IMR-90 (cell line): ENCODE data around the gene SMIM7. TPM values are rescaled to one million over a fixed set of nuclear protein-coding genes. Genes with fewer than 3 reads are reported as not detected.

ENCODE experiments used
- ATAC-seq: fragments of 200-7000 bp; cut with Tn5 transposase; 2 replicates; pipeline ENCODE4 v1.9.1; 2020; ENCODE audit warnings: low read depth, mild to moderate bottlenecking, moderate library complexity
- BruUV-seq: library from RNA; stranded (reverse); fragments of 400-500 nt; replicated peaks from 2 replicates; lab custom pipeline; 2021; lab: Mats Ljungman, UMichigan
- CTCF ChIA-PET: fragments of 300-600 bp; formaldehyde crosslinking; extraction: SDS; loops from one replicate; lab custom pipeline; 2021; ENCODE audit warnings: antibody characterized with exemption; lab: Yijun Ruan, JAX
- POLR2A ChIA-PET: fragments of 300-600 bp; sonication (Branson Sonifier 250); formaldehyde crosslinking; loops from one replicate; lab custom pipeline; 2022; ENCODE audit warnings: antibody characterized with exemption; ENCODE audit not compliant: unreplicated experiment; lab: Charles Lee
- DNase-seq: peaks from one replicate; pipeline ENCODE4 v3.0.0; 2013
- H2AFZ ChIP-seq: replicated peaks from 2 replicates; pipeline ENCODE3; 2013; ENCODE audit warnings: low read length, mild to moderate bottlenecking; ENCODE audit not compliant: poor library complexity
- H2AK5ac ChIP-seq: 2 replicates; pipeline ENCODE4 v1.6.1; 2013; ENCODE audit warnings: low read depth, low read length, inconsistent platforms
- H2AK9ac ChIP-seq: replicated peaks from 2 replicates; pipeline ENCODE3; 2013; ENCODE audit warnings: mild to moderate bottlenecking, low read depth, low read length, moderate library complexity; ENCODE audit not compliant: poor library complexity
- H2BK120ac ChIP-seq: 2 replicates; pipeline ENCODE4 v1.6.1; 2013; ENCODE audit warnings: low read depth, low read length, inconsistent platforms
- H2BK15ac ChIP-seq: 3 replicates; pipeline ENCODE4 v1.6.1; 2013; ENCODE audit warnings: low read depth, low read length, inconsistent platforms
- H2BK20ac ChIP-seq: 2 replicates; pipeline ENCODE4 v1.6.1; 2013; ENCODE audit warnings: low read depth, mild to moderate bottlenecking, inconsistent platforms, low read length, moderate library complexity
- H2BK5ac ChIP-seq: 2 replicates; pipeline ENCODE4 v1.6.1; 2013; ENCODE audit warnings: mild to moderate bottlenecking, low read depth, low read length, inconsistent platforms; ENCODE audit not compliant: poor library complexity, severe bottlenecking
- H3K14ac ChIP-seq: replicated peaks from 2 replicates; pipeline ENCODE4 v1.6.1; 2013; ENCODE audit warnings: low read depth, low read length, inconsistent platforms
- H3K18ac ChIP-seq: 2 replicates; pipeline ENCODE4 v1.6.1; 2013; ENCODE audit warnings: low read depth, low read length, control low read depth
- H3K23ac ChIP-seq: 2 replicates; pipeline ENCODE4 v1.6.1; 2013; ENCODE audit warnings: low read depth, low read length, inconsistent platforms
- H3K27ac ChIP-seq: 2 replicates; pipeline ENCODE4 v1.5.1; 2013; ENCODE audit warnings: mild to moderate bottlenecking, control low read depth, low read length; ENCODE audit not compliant: insufficient read depth
- H3K27me3 ChIP-seq: 2 replicates; pipeline ENCODE4 v1.6.1; 2013; ENCODE audit warnings: low read length; ENCODE audit not compliant: control insufficient read depth, insufficient read depth
- H3K36me3 ChIP-seq: 2 replicates; pipeline ENCODE4 v1.6.1; 2013; ENCODE audit warnings: low read length, mixed read lengths; ENCODE audit not compliant: control insufficient read depth, insufficient read depth
- H3K4ac ChIP-seq: 2 replicates; pipeline ENCODE4 v1.6.1; 2013; ENCODE audit warnings: low read depth, low read length, inconsistent platforms
- H3K4me1 ChIP-seq: 2 replicates; pipeline ENCODE4 v1.6.1; 2013; ENCODE audit warnings: low read length, mixed read lengths; ENCODE audit not compliant: control insufficient read depth, insufficient read depth
- H3K4me2 ChIP-seq: 2 replicates; pipeline ENCODE4 v1.6.1; 2013; ENCODE audit warnings: low read depth, mild to moderate bottlenecking, control low read depth, low read length, moderate library complexity
- H3K4me3 ChIP-seq: 2 replicates; pipeline ENCODE4 v1.5.1; 2013; ENCODE audit warnings: low read depth, mild to moderate bottlenecking, control low read depth, low read length, moderate library complexity; ENCODE audit not compliant: insufficient read depth
- H3K56ac ChIP-seq: 2 replicates; pipeline ENCODE4 v1.6.1; 2013; ENCODE audit warnings: low read length, inconsistent platforms; ENCODE audit not compliant: insufficient read depth; ENCODE audit errors: extremely low read depth
- H3K79me1 ChIP-seq, 2 experiments: 2 replicates each; pipeline ENCODE4 v1.6.1; 2013; ENCODE audit warnings: low read length in 2 of 2, inconsistent platforms in 1 of 2, low read depth in 1 of 2
- H3K9ac ChIP-seq: 2 replicates; pipeline ENCODE4 v1.6.1; 2013; ENCODE audit warnings: low read depth, low read length, control low read depth
- H3K9me1 ChIP-seq: 2 replicates; pipeline ENCODE4 v1.6.1; 2013; ENCODE audit warnings: low read length, inconsistent platforms; ENCODE audit not compliant: insufficient read depth
- H3K9me3 ChIP-seq: 2 replicates; pipeline ENCODE4 v1.6.1; 2013; ENCODE audit warnings: low read length; ENCODE audit not compliant: control insufficient read depth, insufficient read depth
- H4K20me1 ChIP-seq: 2 replicates; pipeline ENCODE4 v1.6.1; 2013; ENCODE audit warnings: low read length, inconsistent platforms; ENCODE audit not compliant: insufficient read depth
- H4K5ac ChIP-seq: 2 replicates; pipeline ENCODE4 v1.6.1; 2013; ENCODE audit warnings: mild to moderate bottlenecking, low read depth, low read length, control low read depth
- H4K8ac ChIP-seq, 2 experiments: 2 replicates each; pipeline ENCODE4 v1.6.1; 2013; ENCODE audit warnings: low read depth in 2 of 2, low read length in 2 of 2, control low read depth in 1 of 2, inconsistent platforms in 1 of 2
- H4K91ac ChIP-seq: 2 replicates; pipeline ENCODE4 v1.6.1; 2013; ENCODE audit warnings: low read depth, low read length, inconsistent platforms; ENCODE audit not compliant: insufficient read depth
- BHLHE40 ChIP-seq: fragments of 150-350 bp; IDR thresholded peaks from 2 replicates; pipeline ENCODE4 v1.6.1; 2016; ENCODE audit warnings: mild to moderate bottlenecking, low read depth, low read length
- CEBPB ChIP-seq: IDR thresholded peaks from 2 replicates; pipeline ENCODE4 v1.6.1; 2012; ENCODE audit warnings: low read depth, low read length, improper control_type of control experiment
- CHD1 ChIP-seq: IDR thresholded peaks from 2 replicates; pipeline ENCODE4 v1.6.1; 2012; ENCODE audit warnings: low read depth, low read length, improper control_type of control experiment
- CTCF ChIP-seq: conservative IDR thresholded peaks from 2 replicates; pipeline ENCODE4 v1.5.1; 2012; ENCODE audit warnings: mild to moderate bottlenecking, low read depth, low read length, improper control_type of control experiment
- ELK1 ChIP-seq: fragments of 150-350 bp; IDR thresholded peaks from 2 replicates; pipeline ENCODE4 v1.6.1; 2016; ENCODE audit warnings: low read depth, mild to moderate bottlenecking, low read length, moderate library complexity, borderline replicate concordance
- FOS ChIP-seq: fragments of 150-350 bp; IDR thresholded peaks from 2 replicates; pipeline ENCODE4 v1.6.1; 2016; ENCODE audit warnings: low read depth, low read length
- MAFK ChIP-seq: IDR thresholded peaks from 2 replicates; pipeline ENCODE4 v1.6.1; 2012; ENCODE audit warnings: low read depth, low read length, improper control_type of control experiment
- MAZ ChIP-seq: IDR thresholded peaks from 2 replicates; pipeline ENCODE4 v1.6.1; 2012; ENCODE audit warnings: low read depth, mild to moderate bottlenecking, low read length, improper control_type of control experiment, moderate library complexity, borderline replicate concordance
- MXI1 ChIP-seq: IDR thresholded peaks from 2 replicates; pipeline ENCODE4 v1.6.1; 2012; ENCODE audit warnings: low read depth, mild to moderate bottlenecking, low read length, moderate library complexity, borderline replicate concordance
- NFE2L2 ChIP-seq: fragments of 150-350 bp; IDR thresholded peaks from 2 replicates; pipeline ENCODE4 v1.6.1; 2016; ENCODE audit warnings: low read depth, mild to moderate bottlenecking, low read length
- POLR2A ChIP-seq: IDR thresholded peaks from 2 replicates; pipeline ENCODE4 v1.6.1; 2012; ENCODE audit warnings: mild to moderate bottlenecking, low read depth, low read length
- RAD21 ChIP-seq: IDR thresholded peaks from 2 replicates; pipeline ENCODE4 v1.6.1; 2012; ENCODE audit warnings: low read length, improper control_type of control experiment
- RCOR1 ChIP-seq: IDR thresholded peaks from 2 replicates; pipeline ENCODE4 v1.6.1; 2012; ENCODE audit warnings: mild to moderate bottlenecking, low read length, improper control_type of control experiment; ENCODE audit not compliant: insufficient replicate concordance
- RFX5 ChIP-seq: IDR thresholded peaks from 2 replicates; pipeline ENCODE4 v1.8.0; 2012; ENCODE audit warnings: low read depth, mild to moderate bottlenecking, low read length, moderate library complexity
- SMC3 ChIP-seq: fragments of 150-350 bp; IDR thresholded peaks from 2 replicates; pipeline ENCODE4 v1.6.1; 2016; ENCODE audit warnings: low read depth, mild to moderate bottlenecking, antibody characterized with exemption, low read length, moderate library complexity
- USF2 ChIP-seq: fragments of 150-350 bp; IDR thresholded peaks from 2 replicates; pipeline ENCODE4 v1.6.1; 2017; ENCODE audit warnings: mild to moderate bottlenecking, antibody characterized with exemption, low read length, low read depth
- WGBS, 2 experiments: methylation state at CpG; one replicate each; pipeline versions ENCODE4 v1.1.5 to v1.1.7; 2013; ENCODE audit warnings: missing lambda C conversion rate in 2 of 2; ENCODE audit not compliant: insufficient read length in 1 of 2; ENCODE audit errors: extremely low coverage in 2 of 2; 5-methylcytosine and 5-hydroxymethylcytosine counted together
- dilution Hi-C: fragments of 300-500 bp; cut with HindIII; formaldehyde crosslinking; loops from one replicate; pipeline ENCODE4 v1.14.3; 2018; ENCODE audit warnings: low sequenced_read_pairs; ENCODE audit not compliant: unreplicated experiment
- in situ Hi-C: fragments of 300-500 bp; cut with MboI; formaldehyde crosslinking; loops from 3 replicates; pipeline ENCODE4 v1.14.3; 2019; ENCODE audit warnings: low sequenced_read_pairs, inconsistent platforms, mixed read lengths
- intact Hi-C: fragments of 100-400 bp; cut with micrococcal nuclease; formaldehyde crosslinking; loops from 2 replicates; pipeline ENCODE4 v1.10.0; 2022
- polyA plus RNA-seq, 3 experiments: library from polyadenylated mRNA; depleted of rRNA; stranded (reverse); fragments of >200 nt; gene quantifications; 2 replicates each; pipeline ENCODE4 v1.2.3, GENCODE V29; 2012; ENCODE audit warnings: low replicate concordance in 1 of 3
- total RNA-seq: library from RNA; depleted of rRNA; stranded (reverse); fragments of >200 nt; gene quantifications from 2 replicates; pipeline ENCODE4 v1.2.3, GENCODE V29; 2012

Gene SMIM7
- total and polyA plus RNA-seq, 2 of the 4 experiments (the other 2 are of a cell fraction): 55.7 to 64.8 TPM

GRCh38 chr19:16684216-16684615, 24.3 kb upstream of the SMIM7 start:
- Histone ChIP-seq H3K9ac (no peak overlapping the region), H4K20me1 (no peaks in the 10 kb centered on the region), H3K79me1 (no peaks in the 10 kb centered on the region), H3K4ac (no peak overlapping the region), H2BK5ac (no peak overlapping the region), H3K36me3 (no peaks in the 10 kb centered on the region; the same call in 1 of the 2 replicates), H2BK20ac (no peak overlapping the region), H3K9me3 (no peaks in the 10 kb centered on the region; the same call in 1 of the 2 replicates), H2AFZ (no peak overlapping the region), H3K14ac (no peak overlapping the region), H3K4me1 (peaks cover 2% of the 10 kb centered on the region; the same call in 1 of the 2 replicates), H2AK5ac (no peak overlapping the region), H3K27ac (no peak overlapping the region), H3K56ac (no peak overlapping the region), H2BK15ac (no peak overlapping the region), H3K4me2 (no peak overlapping the region), H2BK120ac (no peak overlapping the region), H3K23ac (no peak overlapping the region), H4K5ac (no peak overlapping the region), H4K8ac (no peak overlapping the region), H4K91ac (no peak overlapping the region), H3K18ac (no peak overlapping the region), H3K9me1 (peaks cover 3% of the 10 kb centered on the region; the same call in 1 of the 2 replicates), H2AK9ac (no peak overlapping the region), H3K27me3 (peaks cover 6% of the 10 kb centered on the region), H3K4me3 (no peak overlapping the region)
- ChIA-PET CTCF (interaction anchor here (0.6 to 0.7 kb wide), 3 partner anchors 17 to 1599 kb away, joined by 3 to 6 read pairs (median 4); no protein-coding TSS in a partner anchor), POLR2A (interaction anchor here (0.6 kb wide), 1 partner anchor 30 kb away, joined by 3 read pairs; no protein-coding TSS in a partner anchor)
- WGBS, 2 experiments: no CpG with 5 or more reads among the region's 3 CpGs
- dilution Hi-C loops (no loop called here), in situ Hi-C loops (no loop called here), intact Hi-C loops (no loop called here)
- DNase-seq (no peak), ATAC-seq (no peak)
- TF ChIP-seq RAD21: no peak
- no peak for TF ChIP-seq MXI1
- TF ChIP-seq MAFK: no peak
- TF ChIP-seq ELK1: no peak
- TF ChIP-seq CEBPB: no peak
- TF ChIP-seq FOS: no peak
- TF ChIP-seq CTCF: no peak
- no peak for TF ChIP-seq RCOR1
- TF ChIP-seq CHD1: no peak
- TF ChIP-seq NFE2L2: no peak
- TF ChIP-seq POLR2A: no peak
- TF ChIP-seq SMC3: no peak
- no peak for TF ChIP-seq USF2
- no peak for TF ChIP-seq RFX5
- TF ChIP-seq MAZ: no peak
- TF ChIP-seq BHLHE40: no peak
- BruUV-seq: no TSS peak
